Measurements from ENCODE around the gene EPSTI1.
"Not testable (repeated sequence)": the region's sequence is repeated elsewhere in the genome, so short reads cannot be mapped to it uniquely, and the experiment has no call there.

The EPSTI1 gene

DNA sequence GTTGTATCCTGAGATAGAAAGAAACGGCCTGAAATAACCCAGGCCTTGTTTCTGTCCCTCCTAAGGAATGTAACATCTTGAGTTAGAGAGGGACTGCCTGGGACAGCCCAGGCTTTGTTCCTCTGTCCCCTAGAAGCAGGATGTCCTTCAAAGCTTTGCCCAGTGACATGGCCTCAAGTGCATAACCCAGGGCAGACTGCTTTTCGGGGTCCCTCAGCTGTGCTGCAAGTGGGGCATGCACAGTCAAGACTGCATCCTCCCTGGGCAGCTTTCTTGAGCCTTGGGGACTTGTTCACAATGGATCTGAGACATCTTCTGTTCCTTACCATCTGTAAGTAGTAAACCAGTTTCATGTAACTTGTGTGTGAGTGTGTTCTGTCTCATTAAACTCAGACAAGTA is 7.5 kb upstream of the EPSTI1 start:
- H3K27ac ChIP-seq (ENCODE audit: poor library complexity, severe bottlenecking), result no peak overlapping the region
- H3K27me3 ChIP-seq (ENCODE audit: insufficient read depth, poor library complexity, severe bottlenecking), result no peaks in the 10 kb centered on the region
- H3K36me3 ChIP-seq (ENCODE audit: low read depth), result no peaks in the 10 kb centered on the region
- TF ChIP-seq, protein P1, sequence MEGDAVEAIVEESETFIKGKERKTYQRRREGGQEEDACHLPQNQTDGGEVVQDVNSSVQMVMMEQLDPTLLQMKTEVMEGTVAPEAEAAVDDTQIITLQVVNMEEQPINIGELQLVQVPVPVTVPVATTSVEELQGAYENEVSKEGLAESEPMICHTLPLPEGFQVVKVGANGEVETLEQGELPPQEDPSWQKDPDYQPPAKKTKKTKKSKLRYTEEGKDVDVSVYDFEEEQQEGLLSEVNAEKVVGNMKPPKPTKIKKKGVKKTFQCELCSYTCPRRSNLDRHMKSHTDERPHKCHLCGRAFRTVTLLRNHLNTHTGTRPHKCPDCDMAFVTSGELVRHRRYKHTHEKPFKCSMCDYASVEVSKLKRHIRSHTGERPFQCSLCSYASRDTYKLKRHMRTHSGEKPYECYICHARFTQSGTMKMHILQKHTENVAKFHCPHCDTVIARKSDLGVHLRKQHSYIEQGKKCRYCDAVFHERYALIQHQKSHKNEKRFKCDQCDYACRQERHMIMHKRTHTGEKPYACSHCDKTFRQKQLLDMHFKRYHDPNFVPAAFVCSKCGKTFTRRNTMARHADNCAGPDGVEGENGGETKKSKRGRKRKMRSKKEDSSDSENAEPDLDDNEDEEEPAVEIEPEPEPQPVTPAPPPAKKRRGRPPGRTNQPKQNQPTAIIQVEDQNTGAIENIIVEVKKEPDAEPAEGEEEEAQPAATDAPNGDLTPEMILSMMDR (IDR thresholded peaks at IDR 0.05; ENCODE audit: poor library complexity, severe bottlenecking), result no peak
- no peaks in the 10 kb centered on the region for H3K9me3 ChIP-seq (ENCODE audit: severe bottlenecking)
- ATAC-seq (ENCODE audit: low read depth) (no peak), DNase-seq (ENCODE audit: low spot score) (no peak)
- peaks cover 41% of the 10 kb centered on the region for H3K4me1 ChIP-seq (ENCODE audit: insufficient read depth, poor library complexity, severe bottlenecking)
- no peak overlapping the region for H3K4me3 ChIP-seq (ENCODE audit: severe bottlenecking)

GRCh38 chr13:42997381-42997780 is 5.3 kb upstream of the EPSTI1 start:
- H3K27me3 ChIP-seq (ENCODE audit: insufficient read depth, poor library complexity, severe bottlenecking), result no peaks in the 10 kb centered on the region
- TF ChIP-seq, protein P1 (IDR thresholded peaks at IDR 0.05; ENCODE audit: poor library complexity, severe bottlenecking), result no peak
- no peaks in the 10 kb centered on the region for H3K9me3 ChIP-seq (ENCODE audit: severe bottlenecking)
- peak overlapping the region; percentile 86 for H3K27ac ChIP-seq (ENCODE audit: poor library complexity, severe bottlenecking)
- no peak for DNase-seq (ENCODE audit: low spot score)
- no peak for ATAC-seq (ENCODE audit: low read depth)
- peaks cover 25% of the 10 kb centered on the region for H3K4me1 ChIP-seq (ENCODE audit: insufficient read depth, poor library complexity, severe bottlenecking)
- no peaks in the 10 kb centered on the region for H3K36me3 ChIP-seq (ENCODE audit: low read depth)
- H3K4me3 ChIP-seq (ENCODE audit: severe bottlenecking), result no peak overlapping the region

- Histone ChIP-seq H3K9me3 (ENCODE audit: severe bottlenecking) (no peaks in the 10 kb centered on the region), H3K27me3 (ENCODE audit: insufficient read depth, poor library complexity, severe bottlenecking) (no peaks in the 10 kb centered on the region), H3K36me3 (ENCODE audit: low read depth) (no peaks in the 10 kb centered on the region), H3K27ac (ENCODE audit: poor library complexity, severe bottlenecking) (peak overlapping the region; percentile 86), H3K4me1 (ENCODE audit: insufficient read depth, poor library complexity, severe bottlenecking) (peaks cover 25% of the 10 kb centered on the region), H3K4me3 (ENCODE audit: severe bottlenecking) (no peak overlapping the region)
- TF ChIP-seq, protein P1 (IDR thresholded peaks at IDR 0.05; ENCODE audit: poor library complexity, severe bottlenecking), result no peak
- DNase-seq (ENCODE audit: low spot score) (no peak), ATAC-seq (ENCODE audit: low read depth) (peak; percentile 80)
Observed at GRCh38 chr13:42996584-42996983, 4.5 kb upstream of the EPSTI1 start.

DNA sequence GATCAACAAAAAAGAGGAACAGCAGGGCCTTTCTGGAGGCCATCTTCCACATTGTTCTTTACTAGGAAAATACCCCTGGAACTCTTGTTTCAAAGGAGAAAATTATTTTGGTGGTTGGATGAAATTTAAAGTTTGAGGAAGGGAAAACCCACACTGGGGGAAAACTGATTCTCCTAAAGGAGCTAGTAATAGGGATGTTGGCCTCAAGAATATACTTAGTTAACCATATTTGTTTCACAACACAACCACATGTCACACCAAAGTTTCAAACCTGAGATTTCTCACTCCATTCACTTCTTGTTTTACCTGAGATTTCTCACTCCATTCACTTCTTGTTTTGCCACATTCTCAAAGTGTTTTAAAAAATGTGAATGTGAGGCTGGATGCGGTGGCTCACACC is 2.8 kb upstream of the EPSTI1 start:
- Histone ChIP-seq H3K9me3 (ENCODE audit: severe bottlenecking) (no peaks in the 10 kb centered on the region), H3K36me3 (ENCODE audit: low read depth) (no peaks in the 10 kb centered on the region), H3K4me3 (ENCODE audit: severe bottlenecking) (no peak overlapping the region), H3K4me1 (ENCODE audit: insufficient read depth, poor library complexity, severe bottlenecking) (peaks cover 37% of the 10 kb centered on the region), H3K27me3 (ENCODE audit: insufficient read depth, poor library complexity, severe bottlenecking) (no peaks in the 10 kb centered on the region), H3K27ac (ENCODE audit: poor library complexity, severe bottlenecking) (peak overlapping the region; percentile 17)
- ATAC-seq (ENCODE audit: low read depth) (no peak), DNase-seq (ENCODE audit: low spot score) (no peak)
- TF ChIP-seq, protein P1 (IDR thresholded peaks at IDR 0.05; ENCODE audit: poor library complexity, severe bottlenecking), result no peak

GRCh38 chr13:42992764-42993122 is 702 bp upstream of the EPSTI1 start:
- Histone ChIP-seq H3K36me3 (ENCODE audit: low read depth) (no peaks in the 10 kb centered on the region), H3K9me3 (ENCODE audit: severe bottlenecking) (no peaks in the 10 kb centered on the region), H3K27me3 (ENCODE audit: insufficient read depth, poor library complexity, severe bottlenecking) (no peaks in the 10 kb centered on the region), H3K27ac (ENCODE audit: poor library complexity, severe bottlenecking) (peak overlapping the region; percentile 75), H3K4me3 (ENCODE audit: severe bottlenecking) (no peak overlapping the region), H3K4me1 (ENCODE audit: insufficient read depth, poor library complexity, severe bottlenecking) (peaks cover 38% of the 10 kb centered on the region)
- DNase-seq (ENCODE audit: low spot score) (no peak), ATAC-seq (ENCODE audit: low read depth) (no peak)
- TF ChIP-seq, protein P1 (IDR thresholded peaks at IDR 0.05; ENCODE audit: poor library complexity, severe bottlenecking), result no peak

DNA sequence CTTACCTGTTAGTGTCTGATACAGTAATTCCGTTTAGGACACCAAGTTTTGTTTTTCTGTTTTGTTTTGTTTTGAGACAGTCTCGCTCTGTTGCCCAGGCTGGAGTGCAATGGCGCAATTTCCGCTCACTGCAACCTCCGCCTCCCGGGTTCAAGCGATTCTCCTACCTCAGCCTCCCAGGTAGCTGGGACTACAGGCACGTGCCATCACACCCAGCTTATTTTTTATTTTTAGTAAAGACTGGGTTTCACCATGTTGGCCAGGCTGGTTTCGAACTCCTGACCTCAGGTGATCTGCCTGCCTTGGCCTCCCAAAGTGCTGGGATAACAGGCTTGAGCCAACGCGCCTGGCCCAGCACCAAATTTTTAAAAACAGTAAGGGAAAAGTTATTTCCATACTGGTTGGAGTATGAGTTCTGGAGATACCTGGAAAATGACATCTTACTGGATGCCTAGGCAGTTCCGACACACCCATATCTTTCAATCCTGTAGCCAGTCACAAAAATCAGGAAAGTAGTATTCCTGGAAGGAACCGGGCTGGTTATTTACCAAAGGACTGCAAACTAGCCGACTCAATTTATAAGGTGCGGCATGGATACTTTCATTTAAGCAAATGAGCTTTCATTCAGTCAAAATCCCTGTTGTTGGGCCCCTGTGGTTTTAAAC is 676 bp downstream of the EPSTI1 start:
- Histone ChIP-seq H3K4me3 (ENCODE audit: severe bottlenecking) (peak overlapping the region; percentile 35), H3K4me1 (ENCODE audit: insufficient read depth, poor library complexity, severe bottlenecking) (peaks cover 29% of the 10 kb centered on the region), H3K27ac (ENCODE audit: poor library complexity, severe bottlenecking) (peak overlapping the region; percentile 75)
- not testable (repeated sequence) for DNase-seq (ENCODE audit: low spot score); H3K9me3 ChIP-seq (ENCODE audit: severe bottlenecking); H3K36me3 ChIP-seq (ENCODE audit: low read depth); H3K27me3 ChIP-seq (ENCODE audit: insufficient read depth, poor library complexity, severe bottlenecking)
- peak; percentile 36; the same call in 2 of the 3 replicates for ATAC-seq (ENCODE audit: low read depth)
